Measurements from ENCODE around the gene SRD5A1.

GRCh38 chr5:6710551-6711318, 77.5 kb downstream of the SRD5A1 start:
- TF ChIP-seq CTCF (conservative IDR thresholded peaks at IDR 0.05; ENCODE audit: low read length) (no peak), EZH2phosphoT487 (IDR thresholded peaks at IDR 0.05; ENCODE audit: borderline replicate concordance, low read depth, low read length) (no peak)

All from OCI-LY7 (cell line).